ENCODE data around the gene MRPL3. TPM values are rescaled to one million over a fixed set of nuclear protein-coding genes. Genes with fewer than 3 reads are reported as not detected.

MRPL3 gene
- total and polyA plus RNA-seq, 2 donors from 2014 or later = 77.3 to 91.2 TPM

DNA sequence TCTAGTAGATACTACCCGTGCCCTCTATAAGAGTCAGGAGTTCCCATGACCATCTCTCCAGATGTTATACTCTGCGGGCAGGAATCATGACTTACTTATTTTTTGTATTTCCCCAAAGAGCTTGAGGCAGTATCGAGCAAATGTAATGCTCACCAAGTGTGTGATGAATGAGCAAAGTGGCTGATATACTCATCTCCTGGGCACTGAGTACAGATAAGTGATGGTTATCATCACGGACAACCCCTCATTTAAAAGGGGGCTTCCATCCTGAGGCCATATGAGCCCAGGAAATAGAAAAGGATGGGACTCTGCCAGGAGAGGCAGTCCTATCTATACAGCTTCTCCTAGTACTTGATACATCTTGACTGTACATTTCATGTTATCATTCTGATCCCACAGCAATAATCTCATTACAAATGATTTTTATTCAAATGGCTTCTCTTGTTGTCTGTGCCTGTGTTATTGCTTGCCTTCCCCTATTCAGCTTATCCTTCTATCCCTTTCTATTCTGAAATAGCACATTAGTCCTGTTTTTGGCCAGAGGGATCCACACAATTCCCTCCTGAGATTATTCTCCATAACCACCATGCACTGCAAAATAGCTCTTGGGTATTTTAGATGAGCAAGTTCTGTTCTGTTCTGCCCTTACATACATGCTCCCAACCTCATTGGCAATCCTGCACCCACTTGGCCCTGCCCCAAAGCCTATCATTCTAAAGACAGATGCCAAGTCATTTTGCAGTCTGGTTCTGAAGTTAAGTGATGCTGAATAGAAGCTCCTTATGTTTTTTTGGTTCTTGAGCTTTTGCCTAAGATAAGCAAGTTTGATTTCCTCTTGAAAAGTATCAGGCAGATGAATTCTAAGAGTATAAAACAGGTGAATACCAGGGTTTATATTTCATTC is 48.0 kb upstream of the MRPL3 start:
- no peak for TF ChIP-seq CTCF (IDR thresholded peaks at IDR 0.05; ENCODE audit: borderline replicate concordance, extremely low read depth, insufficient read depth)
- Histone ChIP-seq H3K4me1 (ENCODE audit: control insufficient read depth in 2 of 3, insufficient read depth in 2 of 3, low read depth in 1 of 3, low read length in 3 of 3) (no peaks in the 10 kb centered on the region), H3K4me3 (ENCODE audit: low read length in 3 of 3) (no peak overlapping the region), H3K36me3 (ENCODE audit: control insufficient read depth in 2 of 3, insufficient read depth in 3 of 3, low read length in 3 of 3) (no peaks in the 10 kb centered on the region), H3K9me3 (ENCODE audit: control insufficient read depth in 2 of 3, insufficient read depth in 1 of 3, low read length in 3 of 3) (no peaks in the 10 kb centered on the region), H3K9ac (ENCODE audit: low read length in 3 of 3) (no peak overlapping the region), H3K27me3 (ENCODE audit: control insufficient read depth, insufficient read depth, low read length) (no peaks in the 10 kb centered on the region), H3K27ac (ENCODE audit: low read depth in 2 of 2, low read length in 2 of 2) (no peak overlapping the region)
- DNase-seq (no peak), FAIRE-seq (no peak)
- intact Hi-C loops (cut with DNase I) = no loop called here

DNA sequence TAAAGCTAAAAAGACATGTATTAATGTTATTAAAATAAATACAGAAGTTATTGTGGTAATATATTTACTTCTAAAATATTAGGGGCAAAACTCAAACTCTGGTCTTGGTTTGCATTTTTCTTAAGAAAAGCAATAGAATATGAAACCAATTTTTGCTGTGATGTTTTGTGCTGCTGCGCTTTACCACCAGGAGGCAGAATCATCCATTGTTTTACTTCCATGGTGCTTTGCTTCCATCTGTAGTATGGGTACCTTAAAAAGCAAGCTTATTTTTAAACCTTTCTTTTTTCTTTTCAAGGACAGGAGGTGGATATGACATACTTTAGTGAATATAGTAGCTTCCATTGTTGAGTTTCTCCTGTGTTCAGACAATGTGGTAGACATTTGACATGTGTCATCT is 46.6 kb upstream of the MRPL3 start:
- DNase-seq = no peak
- no peak for FAIRE-seq
- Histone ChIP-seq H3K4me3 (ENCODE audit: low read length in 3 of 3) (no peak overlapping the region), H3K9ac (ENCODE audit: low read length in 3 of 3) (no peak overlapping the region), H3K4me1 (ENCODE audit: control insufficient read depth in 2 of 3, insufficient read depth in 2 of 3, low read depth in 1 of 3, low read length in 3 of 3) (no peaks in the 10 kb centered on the region), H3K27ac (ENCODE audit: low read depth in 2 of 2, low read length in 2 of 2) (no peak overlapping the region), H3K36me3 (ENCODE audit: control insufficient read depth in 2 of 3, insufficient read depth in 3 of 3, low read length in 3 of 3) (no peaks in the 10 kb centered on the region), H3K9me3 (ENCODE audit: control insufficient read depth in 2 of 3, insufficient read depth in 1 of 3, low read length in 3 of 3) (no peaks in the 10 kb centered on the region), H3K27me3 (ENCODE audit: control insufficient read depth, insufficient read depth, low read length) (no peaks in the 10 kb centered on the region)
- intact Hi-C loops (cut with DNase I) = no loop called here
- no peak for TF ChIP-seq CTCF (IDR thresholded peaks at IDR 0.05; ENCODE audit: borderline replicate concordance, extremely low read depth, insufficient read depth)

GRCh38 chr3:131547585-131547984 is 44.8 kb upstream of the MRPL3 start:
- H3K9me3 ChIP-seq (ENCODE audit: control insufficient read depth in 2 of 3, insufficient read depth in 1 of 3, low read length in 3 of 3) = no peaks in the 10 kb centered on the region
- DNase-seq = no peak
- no peaks in the 10 kb centered on the region for H3K4me1 ChIP-seq (ENCODE audit: control insufficient read depth in 2 of 3, insufficient read depth in 2 of 3, low read depth in 1 of 3, low read length in 3 of 3)
- no peak overlapping the region for H3K9ac ChIP-seq (ENCODE audit: low read length in 3 of 3)
- intact Hi-C loops (cut with DNase I) = no loop called here
- H3K4me3 ChIP-seq (ENCODE audit: low read length in 3 of 3) = no peak overlapping the region
- no peak for FAIRE-seq
- H3K27me3 ChIP-seq (ENCODE audit: control insufficient read depth, insufficient read depth, low read length) = no peaks in the 10 kb centered on the region
- H3K27ac ChIP-seq (ENCODE audit: low read depth in 2 of 2, low read length in 2 of 2) = no peak overlapping the region
- no peak for TF ChIP-seq CTCF (IDR thresholded peaks at IDR 0.05; ENCODE audit: borderline replicate concordance, extremely low read depth, insufficient read depth)
- H3K36me3 ChIP-seq (ENCODE audit: control insufficient read depth in 2 of 3, insufficient read depth in 3 of 3, low read length in 3 of 3) = no peaks in the 10 kb centered on the region

Data from kidney (tissue), 14 donors.